Measurements from ENCODE around the gene SLC35F3. TPM values are rescaled to one million over a fixed set of nuclear protein-coding genes. Genes with fewer than 3 reads are reported as not detected.

The SLC35F3 gene
- total RNA-seq, 1 experiment from 2014 or later = 0.94 TPM

DNA sequence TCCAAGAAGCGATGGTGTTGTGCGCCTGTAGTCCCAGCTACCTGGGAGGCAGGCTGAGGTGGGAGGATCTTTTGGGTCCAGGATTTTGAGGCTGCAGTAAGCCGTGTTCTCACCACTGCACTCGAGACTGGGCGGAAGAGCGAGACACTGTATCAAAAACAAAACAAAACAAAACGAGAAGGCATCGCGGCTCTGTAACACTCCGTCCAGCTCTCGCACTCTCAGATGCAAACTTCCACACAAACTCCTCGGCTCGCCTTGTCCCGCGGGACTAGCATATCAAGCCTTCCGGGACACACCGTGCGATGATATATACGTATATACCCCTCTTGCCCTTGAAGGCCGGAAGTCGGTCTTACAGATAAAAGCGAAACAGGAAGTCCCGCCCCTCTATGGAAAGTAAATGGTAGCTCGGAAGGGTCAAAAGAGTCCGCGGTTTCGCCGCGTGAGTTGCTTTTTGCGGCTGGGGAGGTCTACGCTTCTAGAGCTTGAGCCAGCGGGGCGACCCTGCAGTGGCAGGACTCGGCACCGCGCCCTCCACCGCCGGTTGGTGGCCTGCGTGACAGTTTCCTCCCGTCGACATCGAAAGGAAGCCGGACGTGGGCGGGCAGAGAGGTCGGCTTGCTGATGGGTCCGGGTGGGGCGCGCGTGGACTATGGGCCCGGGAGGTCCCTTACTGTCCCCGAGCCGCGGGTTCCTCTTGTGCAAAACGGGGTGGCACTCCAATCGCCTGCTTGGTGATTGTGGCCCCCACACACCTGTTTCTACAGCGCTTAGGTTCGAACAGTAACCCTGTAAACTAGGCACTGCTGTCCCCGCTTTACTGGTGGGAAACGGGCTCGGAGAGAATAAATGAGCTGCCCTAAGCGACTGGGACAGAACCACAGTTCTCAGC, 468.8 kb downstream of the SLC35F3 start, which contains the start of gene COA6 (continued):
- TF ChIP-seq E2F1 (CRISPR knock-in tag; IDR thresholded peaks at IDR 0.05) = 0 out of 2 replicates have a peak, but pooled peaks have one; percentile 21
- TF ChIP-seq FOXP1 (CRISPR knock-in tag; IDR thresholded peaks at IDR 0.05; ENCODE audit: borderline replicate concordance) = peak; percentile 56; the same call in 1 of the 2 replicates
- TF ChIP-seq, protein P1, sequence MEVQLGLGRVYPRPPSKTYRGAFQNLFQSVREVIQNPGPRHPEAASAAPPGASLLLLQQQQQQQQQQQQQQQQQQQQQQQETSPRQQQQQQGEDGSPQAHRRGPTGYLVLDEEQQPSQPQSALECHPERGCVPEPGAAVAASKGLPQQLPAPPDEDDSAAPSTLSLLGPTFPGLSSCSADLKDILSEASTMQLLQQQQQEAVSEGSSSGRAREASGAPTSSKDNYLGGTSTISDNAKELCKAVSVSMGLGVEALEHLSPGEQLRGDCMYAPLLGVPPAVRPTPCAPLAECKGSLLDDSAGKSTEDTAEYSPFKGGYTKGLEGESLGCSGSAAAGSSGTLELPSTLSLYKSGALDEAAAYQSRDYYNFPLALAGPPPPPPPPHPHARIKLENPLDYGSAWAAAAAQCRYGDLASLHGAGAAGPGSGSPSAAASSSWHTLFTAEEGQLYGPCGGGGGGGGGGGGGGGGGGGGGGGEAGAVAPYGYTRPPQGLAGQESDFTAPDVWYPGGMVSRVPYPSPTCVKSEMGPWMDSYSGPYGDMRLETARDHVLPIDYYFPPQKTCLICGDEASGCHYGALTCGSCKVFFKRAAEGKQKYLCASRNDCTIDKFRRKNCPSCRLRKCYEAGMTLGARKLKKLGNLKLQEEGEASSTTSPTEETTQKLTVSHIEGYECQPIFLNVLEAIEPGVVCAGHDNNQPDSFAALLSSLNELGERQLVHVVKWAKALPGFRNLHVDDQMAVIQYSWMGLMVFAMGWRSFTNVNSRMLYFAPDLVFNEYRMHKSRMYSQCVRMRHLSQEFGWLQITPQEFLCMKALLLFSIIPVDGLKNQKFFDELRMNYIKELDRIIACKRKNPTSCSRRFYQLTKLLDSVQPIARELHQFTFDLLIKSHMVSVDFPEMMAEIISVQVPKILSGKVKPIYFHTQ (CRISPR knock-in tag; IDR thresholded peaks at IDR 0.05) = no peak
- no peak for TF ChIP-seq AFF4 (CRISPR knock-in tag; IDR thresholded peaks at IDR 0.05; ENCODE audit: borderline replicate concordance)
- no peak for TF ChIP-seq PRDM15 (CRISPR knock-in tag; IDR thresholded peaks at IDR 0.05)
- TF ChIP-seq GTF2I (CRISPR knock-in tag; conservative IDR thresholded peaks at IDR 0.05) = 0 out of 2 replicates have a peak, but pooled peaks have one; percentile 22
- TF ChIP-seq, protein P2, sequence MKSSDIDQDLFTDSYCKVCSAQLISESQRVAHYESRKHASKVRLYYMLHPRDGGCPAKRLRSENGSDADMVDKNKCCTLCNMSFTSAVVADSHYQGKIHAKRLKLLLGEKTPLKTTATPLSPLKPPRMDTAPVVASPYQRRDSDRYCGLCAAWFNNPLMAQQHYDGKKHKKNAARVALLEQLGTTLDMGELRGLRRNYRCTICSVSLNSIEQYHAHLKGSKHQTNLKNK (CRISPR knock-in tag; IDR thresholded peaks at IDR 0.05) = no peak
- peak; percentile 91 for TF ChIP-seq ETV6 (CRISPR knock-in tag; IDR thresholded peaks at IDR 0.05)
- TF ChIP-seq FOXJ3 (CRISPR knock-in tag; IDR thresholded peaks at IDR 0.05; ENCODE audit: borderline replicate concordance) = no peak
- no peak for TF ChIP-seq ZNF423 (CRISPR knock-in tag; IDR thresholded peaks at IDR 0.05)
- no peak for TF ChIP-seq RORB (CRISPR knock-in tag; IDR thresholded peaks at IDR 0.05)
- TF ChIP-seq, protein P3, sequence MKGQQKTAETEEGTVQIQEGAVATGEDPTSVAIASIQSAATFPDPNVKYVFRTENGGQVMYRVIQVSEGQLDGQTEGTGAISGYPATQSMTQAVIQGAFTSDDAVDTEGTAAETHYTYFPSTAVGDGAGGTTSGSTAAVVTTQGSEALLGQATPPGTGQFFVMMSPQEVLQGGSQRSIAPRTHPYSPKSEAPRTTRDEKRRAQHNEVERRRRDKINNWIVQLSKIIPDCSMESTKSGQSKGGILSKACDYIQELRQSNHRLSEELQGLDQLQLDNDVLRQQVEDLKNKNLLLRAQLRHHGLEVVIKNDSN (CRISPR knock-in tag; IDR thresholded peaks at IDR 0.05) = peak; percentile 59
- TF ChIP-seq TEAD4 (CRISPR knock-in tag; IDR thresholded peaks at IDR 0.05) = no peak
- TF ChIP-seq JAZF1 (CRISPR knock-in tag; IDR thresholded peaks at IDR 0.05) = no peak
- TF ChIP-seq CREM (CRISPR knock-in tag; IDR thresholded peaks at IDR 0.05) = no peak
- TF ChIP-seq NFE2L1 (CRISPR knock-in tag; IDR thresholded peaks at IDR 0.05) = peak; percentile 6; the same call in 1 of the 2 replicates
- TF ChIP-seq, protein P4, sequence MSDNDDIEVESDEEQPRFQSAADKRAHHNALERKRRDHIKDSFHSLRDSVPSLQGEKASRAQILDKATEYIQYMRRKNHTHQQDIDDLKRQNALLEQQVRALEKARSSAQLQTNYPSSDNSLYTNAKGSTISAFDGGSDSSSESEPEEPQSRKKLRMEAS (CRISPR knock-in tag; IDR thresholded peaks at IDR 0.05) = peak; percentile 80
- TF ChIP-seq RELA (CRISPR knock-in tag; IDR thresholded peaks at IDR 0.05; ENCODE audit: borderline replicate concordance) = no peak
- peak; percentile 78; the same call in 1 of the 2 replicates for TF ChIP-seq ESRRA (CRISPR knock-in tag; IDR thresholded peaks at IDR 0.05; ENCODE audit: borderline replicate concordance)
- no peak for TF ChIP-seq ZNF138 (CRISPR knock-in tag; conservative IDR thresholded peaks at IDR 0.05)
- TF ChIP-seq, protein P5, sequence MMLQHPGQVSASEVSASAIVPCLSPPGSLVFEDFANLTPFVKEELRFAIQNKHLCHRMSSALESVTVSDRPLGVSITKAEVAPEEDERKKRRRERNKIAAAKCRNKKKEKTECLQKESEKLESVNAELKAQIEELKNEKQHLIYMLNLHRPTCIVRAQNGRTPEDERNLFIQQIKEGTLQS (CRISPR knock-in tag; conservative IDR thresholded peaks at IDR 0.05) = no peak
- TF ChIP-seq, protein P6, sequence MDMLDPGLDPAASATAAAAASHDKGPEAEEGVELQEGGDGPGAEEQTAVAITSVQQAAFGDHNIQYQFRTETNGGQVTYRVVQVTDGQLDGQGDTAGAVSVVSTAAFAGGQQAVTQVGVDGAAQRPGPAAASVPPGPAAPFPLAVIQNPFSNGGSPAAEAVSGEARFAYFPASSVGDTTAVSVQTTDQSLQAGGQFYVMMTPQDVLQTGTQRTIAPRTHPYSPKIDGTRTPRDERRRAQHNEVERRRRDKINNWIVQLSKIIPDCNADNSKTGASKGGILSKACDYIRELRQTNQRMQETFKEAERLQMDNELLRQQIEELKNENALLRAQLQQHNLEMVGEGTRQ (CRISPR knock-in tag; IDR thresholded peaks at IDR 0.05) = no peak; the same call in 1 of the 2 replicates
- no peak for TF ChIP-seq IRF2 (CRISPR knock-in tag; IDR thresholded peaks at IDR 0.05; ENCODE audit: borderline replicate concordance, low read depth)
- TF ChIP-seq ZNF416 (CRISPR knock-in tag; IDR thresholded peaks at IDR 0.05) = no peak
